GM12872 (cell line): ENCODE results near the gene BPIFB6.

Experiments
- TF ChIP-seq, protein P1 (sequence below): IDR thresholded peaks from 3 replicates; pipeline ENCODE4 v1.5.1; 2011; ENCODE audit warnings: low read depth, mild to moderate bottlenecking, low read length, moderate library complexity; ENCODE audit not compliant: insufficient read depth

Gene BPIFB6

DNA sequence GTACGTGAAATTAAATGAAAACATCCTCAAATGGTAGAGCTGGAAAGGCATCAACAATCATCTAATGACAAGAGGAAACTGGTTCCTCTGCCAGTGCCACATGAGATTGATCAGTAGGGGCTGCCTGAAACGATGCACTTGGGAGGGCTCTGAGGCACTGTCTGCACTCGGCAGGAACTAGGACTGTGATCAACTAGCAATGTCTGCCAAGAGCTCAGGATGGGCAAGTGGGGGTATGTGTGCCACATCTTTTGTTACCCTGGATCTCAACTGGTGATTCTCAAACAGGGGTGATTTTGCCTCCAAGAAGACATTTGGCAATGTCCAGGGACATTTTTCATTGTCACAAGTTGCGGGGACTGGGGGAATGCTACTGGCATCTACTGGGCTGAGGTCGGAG lies 1.9 kb downstream of the BPIFB6 start:
- TF ChIP-seq, protein P1, sequence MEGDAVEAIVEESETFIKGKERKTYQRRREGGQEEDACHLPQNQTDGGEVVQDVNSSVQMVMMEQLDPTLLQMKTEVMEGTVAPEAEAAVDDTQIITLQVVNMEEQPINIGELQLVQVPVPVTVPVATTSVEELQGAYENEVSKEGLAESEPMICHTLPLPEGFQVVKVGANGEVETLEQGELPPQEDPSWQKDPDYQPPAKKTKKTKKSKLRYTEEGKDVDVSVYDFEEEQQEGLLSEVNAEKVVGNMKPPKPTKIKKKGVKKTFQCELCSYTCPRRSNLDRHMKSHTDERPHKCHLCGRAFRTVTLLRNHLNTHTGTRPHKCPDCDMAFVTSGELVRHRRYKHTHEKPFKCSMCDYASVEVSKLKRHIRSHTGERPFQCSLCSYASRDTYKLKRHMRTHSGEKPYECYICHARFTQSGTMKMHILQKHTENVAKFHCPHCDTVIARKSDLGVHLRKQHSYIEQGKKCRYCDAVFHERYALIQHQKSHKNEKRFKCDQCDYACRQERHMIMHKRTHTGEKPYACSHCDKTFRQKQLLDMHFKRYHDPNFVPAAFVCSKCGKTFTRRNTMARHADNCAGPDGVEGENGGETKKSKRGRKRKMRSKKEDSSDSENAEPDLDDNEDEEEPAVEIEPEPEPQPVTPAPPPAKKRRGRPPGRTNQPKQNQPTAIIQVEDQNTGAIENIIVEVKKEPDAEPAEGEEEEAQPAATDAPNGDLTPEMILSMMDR: no peak

DNA sequence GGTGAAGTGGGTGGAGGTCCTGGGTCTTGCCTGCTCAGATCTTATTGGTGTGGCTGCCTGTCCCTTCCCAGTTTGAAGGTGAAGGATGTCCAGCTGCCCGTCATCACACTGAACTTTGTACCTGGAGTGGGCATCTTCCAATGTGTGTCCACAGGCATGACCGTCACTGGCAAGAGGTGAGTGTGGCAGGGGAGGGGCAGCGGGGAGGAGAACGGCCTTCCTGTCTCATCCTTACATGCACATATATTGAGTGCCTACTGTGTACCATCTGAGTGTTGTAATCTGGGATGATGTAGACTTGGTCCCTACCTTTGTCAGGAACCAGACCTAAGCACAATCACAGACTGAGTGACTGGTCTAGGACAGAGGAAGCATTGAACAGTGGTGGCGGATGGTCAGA lies 2.7 kb downstream of the BPIFB6 start:
- TF ChIP-seq, protein P1: no peak

GRCh38 chr20:33034901-33035492 lies 3.5 kb downstream of the BPIFB6 start:
- TF ChIP-seq, protein P1: no peak

DNA sequence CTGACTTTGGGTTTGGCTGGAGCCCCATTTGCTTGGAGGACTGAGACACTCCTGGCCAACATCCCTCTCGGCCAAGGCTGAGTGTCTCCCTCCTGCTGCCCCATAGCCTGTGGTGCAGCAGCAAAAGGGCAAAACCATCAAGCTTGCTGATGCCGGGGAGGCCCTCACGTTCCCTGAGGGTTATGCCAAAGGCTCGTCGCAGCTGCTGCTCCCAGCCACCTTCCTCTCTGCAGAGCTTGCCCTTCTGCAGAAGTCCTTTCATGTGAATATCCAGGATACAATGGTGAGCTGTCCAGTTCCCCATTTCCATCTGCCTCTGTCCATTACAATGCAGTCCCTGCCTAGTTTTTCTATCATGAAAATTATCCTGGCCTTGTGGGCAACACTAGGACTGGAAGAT lies 6.0 kb downstream of the BPIFB6 start:
- TF ChIP-seq, protein P1: no peak

DNA sequence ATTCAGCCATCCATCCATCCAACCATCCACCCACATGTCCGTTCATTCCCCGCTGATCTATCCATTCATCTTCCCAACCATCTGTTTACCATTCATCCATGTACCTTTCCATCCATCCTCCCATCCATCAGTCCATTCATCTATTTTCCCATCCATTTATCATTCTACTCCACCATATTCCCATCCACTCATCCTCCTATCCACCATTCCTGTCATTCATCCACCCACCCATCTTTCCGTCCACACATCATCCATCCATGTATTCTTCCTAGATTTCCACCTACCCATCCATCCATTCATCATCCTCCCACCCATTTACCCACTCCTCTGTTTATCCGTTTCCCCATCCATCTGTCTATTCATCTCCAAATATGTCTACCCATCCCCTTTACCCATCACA lies 6.8 kb downstream of the BPIFB6 start:
- TF ChIP-seq, protein P1: no peak

GRCh38 chr20:33042430-33042829 lies 11.0 kb downstream of the BPIFB6 start:
- TF ChIP-seq, protein P1: no peak

GRCh38 chr20:33042983-33043730 lies 11.7 kb downstream of the BPIFB6 start:
- TF ChIP-seq, protein P1: no peak
